H1 (cell line): Measurements from ENCODE around the gene S1PR3. TPM values are rescaled to one million over a fixed set of nuclear protein-coding genes. Genes with fewer than 3 reads are reported as not detected.

ENCODE experiments used
- CTCF ChIA-PET: fragments of 300-600 bp; sonication (Branson Sonifier 250); formaldehyde crosslinking; loops from one replicate; lab custom pipeline; 2021; ENCODE audit not compliant: partially characterized antibody; lab: Charles Lee
- POLR2A ChIA-PET: fragments of 300-600 bp; sonication (Branson Sonifier 250); formaldehyde crosslinking; loops from one replicate; lab custom pipeline; 2021; ENCODE audit warnings: inconsistent platforms; ENCODE audit not compliant: partially characterized antibody; lab: Charles Lee
- DNase-seq, 2 experiments: peaks; one replicate each; pipeline versions ENCODE4 v3.0.0 to v3.0.0-alpha.2; 2010 to 2022; ENCODE audit warnings: low spot score in 2 of 2, low read depth in 1 of 2, mixed read lengths in 1 of 2
- FAIRE-seq: peaks from 2 replicates; lab custom pipeline; 2011; peaks lifted over from hg19 to GRCh38; lab: Jason Lieb, UNC
- H2AFZ ChIP-seq: 2 replicates; pipeline ENCODE4 v1.8.1; 2012; ENCODE audit warnings: low read length, inconsistent platforms
- H2AK5ac ChIP-seq: 2 replicates; pipeline ENCODE4 v1.6.1; 2013; ENCODE audit warnings: low read depth, low read length
- H2BK120ac ChIP-seq: replicated peaks from 2 replicates; pipeline ENCODE3; 2013; ENCODE audit warnings: low read depth, low read length, inconsistent platforms
- H2BK12ac ChIP-seq: 2 replicates; pipeline ENCODE4 v1.6.1; 2013; ENCODE audit warnings: low read depth, low read length
- H2BK15ac ChIP-seq: 2 replicates; pipeline ENCODE4 v1.6.1; 2013; ENCODE audit warnings: low read length
- H2BK20ac ChIP-seq: 2 replicates; pipeline ENCODE4 v1.6.1; 2013; ENCODE audit warnings: low read length
- H2BK5ac ChIP-seq: 2 replicates; pipeline ENCODE4 v1.6.1; 2013; ENCODE audit warnings: low read depth, low read length
- H3K14ac ChIP-seq: 2 replicates; pipeline ENCODE4 v1.6.1; 2013; ENCODE audit warnings: inconsistent platforms; ENCODE audit not compliant: insufficient read length
- H3K18ac ChIP-seq: 2 replicates; pipeline ENCODE4 v1.6.1; 2013; ENCODE audit warnings: low read length; ENCODE audit errors: extremely low read depth
- H3K23ac ChIP-seq: 2 replicates; pipeline ENCODE4 v1.6.1; 2013; ENCODE audit warnings: inconsistent platforms; ENCODE audit not compliant: insufficient read length
- H3K23me2 ChIP-seq: 2 replicates; pipeline ENCODE4 v1.6.1; 2013; ENCODE audit warnings: low read depth, low read length
- H3K27ac ChIP-seq: 2 replicates; pipeline ENCODE4 v1.6.1; 2011; ENCODE audit warnings: low read depth, low read length, inconsistent platforms
- H3K27me3 ChIP-seq, 4 experiments: replicated peaks in 1 of 4; 1 replicate in 1 of 4; 2 replicates in 3 of 4; pipeline versions ENCODE4 v1.6.1 to v1.8.1; 2011 to 2013; ENCODE audit warnings: low read length in 3 of 4, mild to moderate bottlenecking in 3 of 4, inconsistent platforms in 2 of 4, mixed read lengths in 2 of 4, moderate library complexity in 1 of 4; ENCODE audit not compliant: control insufficient read depth in 3 of 4, insufficient read depth in 3 of 4; ENCODE audit errors: extremely low read depth in 1 of 4
- H3K36me3 ChIP-seq, 4 experiments: 2 replicates each; pipeline versions ENCODE4 v1.6.1 to v1.8.1; 2011 to 2013; ENCODE audit warnings: mild to moderate bottlenecking in 4 of 4, low read length in 3 of 4, moderate library complexity in 2 of 4, control low read depth in 1 of 4, inconsistent platforms in 1 of 4; ENCODE audit not compliant: insufficient read depth in 4 of 4, control insufficient read depth in 2 of 4
- H3K4ac ChIP-seq: replicated peaks from 2 replicates; pipeline ENCODE3; 2013; ENCODE audit warnings: low read length, low read depth, mixed read lengths, inconsistent platforms; ENCODE audit not compliant: insufficient read length
- H3K4me1 ChIP-seq, 4 experiments: replicated peaks in 1 of 4; 1 replicate in 1 of 4; 2 replicates in 3 of 4; pipeline versions ENCODE4 v1.6.1 to v1.8.1; 2011 to 2013; ENCODE audit warnings: low read length in 3 of 4, inconsistent platforms in 2 of 4, mixed read lengths in 1 of 4; ENCODE audit not compliant: insufficient read depth in 4 of 4, control insufficient read depth in 3 of 4
- H3K4me2 ChIP-seq, 2 experiments: 2 replicates each; pipeline versions ENCODE4 v1.6.1 to v1.8.1; 2011 to 2013; ENCODE audit warnings: low read depth in 2 of 2, low read length in 2 of 2, control low read depth in 1 of 2, inconsistent platforms in 1 of 2, mild to moderate bottlenecking in 1 of 2; ENCODE audit not compliant: insufficient read depth in 1 of 2
- H3K4me3 ChIP-seq, 4 experiments: fragments of 200-600, 300-600 bp in 1 of 4; sonication (generic), shearing (Covaris generic), sonication (Bioruptor Twin) in 1 of 4; 2 replicates each; pipeline versions ENCODE4 v1.5.1 to v1.8.1; 2011 to 2016; ENCODE audit warnings: low read length in 4 of 4, low read depth in 3 of 4, control low read depth in 2 of 4, inconsistent platforms in 2 of 4, mild to moderate bottlenecking in 2 of 4, mixed read lengths in 1 of 4, moderate library complexity in 1 of 4; ENCODE audit not compliant: insufficient read depth in 2 of 4; ENCODE audit errors: extremely low read depth in 1 of 4
- H3K56ac ChIP-seq: replicated peaks from 2 replicates; pipeline ENCODE3; 2013; ENCODE audit warnings: low read depth, mild to moderate bottlenecking, mixed read lengths, low read length, inconsistent platforms; ENCODE audit not compliant: insufficient read length
- H3K79me1 ChIP-seq: 2 replicates; pipeline ENCODE4 v1.6.1; 2013; ENCODE audit warnings: low read depth, low read length, control low read depth
- H3K79me2 ChIP-seq, 2 experiments: 2 replicates each; pipeline versions ENCODE4 v1.6.1 to v1.8.1; 2012 to 2013; ENCODE audit warnings: low read length in 2 of 2, mild to moderate bottlenecking in 2 of 2, inconsistent platforms in 1 of 2; ENCODE audit not compliant: insufficient read depth in 2 of 2, control insufficient read depth in 1 of 2
- H3K9ac ChIP-seq, 4 experiments: replicated peaks in 1 of 4; 1 replicate in 1 of 4; 2 replicates in 3 of 4; pipeline versions ENCODE4 v1.6.1 to v1.8.1; 2011 to 2013; ENCODE audit warnings: low read depth in 3 of 4, low read length in 3 of 4, control low read depth in 2 of 4, mild to moderate bottlenecking in 2 of 4, moderate library complexity in 2 of 4, inconsistent platforms in 1 of 4; ENCODE audit errors: extremely low read depth in 1 of 4
- H3K9me3 ChIP-seq, 2 experiments: 2 replicates each; pipeline versions ENCODE4 v1.6.1 to v1.8.1; 2012 to 2013; ENCODE audit warnings: mild to moderate bottlenecking in 2 of 2, moderate library complexity in 2 of 2, control low read depth in 1 of 2, inconsistent platforms in 1 of 2, low read depth in 1 of 2, low read length in 1 of 2, mixed read lengths in 1 of 2; ENCODE audit not compliant: insufficient read depth in 2 of 2
- H4K20me1 ChIP-seq, 2 experiments: replicated peaks in 1 of 2; 2 replicates each; pipeline versions ENCODE3 to v1.8.1; 2011 to 2013; ENCODE audit warnings: inconsistent platforms in 2 of 2, low read length in 2 of 2, mild to moderate bottlenecking in 1 of 2; ENCODE audit not compliant: insufficient read depth in 2 of 2, control insufficient read depth in 1 of 2
- H4K5ac ChIP-seq: 2 replicates; pipeline ENCODE4 v1.6.1; 2013; ENCODE audit warnings: low read length, low read depth, mixed read lengths, inconsistent platforms; ENCODE audit not compliant: insufficient read length
- H4K8ac ChIP-seq: 2 replicates; pipeline ENCODE4 v1.8.0; 2013; ENCODE audit warnings: mild to moderate bottlenecking, moderate library complexity, low read length, inconsistent platforms; ENCODE audit not compliant: insufficient read depth; ENCODE audit errors: extremely low read depth
- H4K91ac ChIP-seq: replicated peaks from 2 replicates; pipeline ENCODE3; 2013; ENCODE audit warnings: low read length, mixed read lengths, inconsistent platforms; ENCODE audit not compliant: insufficient read length
- BACH1 ChIP-seq: IDR thresholded peaks from 2 replicates; pipeline ENCODE4 v1.6.1; 2012; ENCODE audit warnings: low read length, improper control_type of control experiment
- BCL11A ChIP-seq, 2 experiments: IDR thresholded peaks; one replicate each; pipeline ENCODE4 v1.6.1; 2011; ENCODE audit warnings: low read depth in 2 of 2, low read length in 2 of 2, mild to moderate bottlenecking in 2 of 2
- CBX8 ChIP-seq: fragments of 300-800, 300-1000 bp; sonication (generic); IDR thresholded peaks from 2 replicates; pipeline ENCODE4 v1.7.1; 2016; ENCODE audit warnings: low read depth, low read length, borderline replicate concordance
- CHD2 ChIP-seq: IDR thresholded peaks from 2 replicates; pipeline ENCODE4 v1.6.1; 2012; ENCODE audit warnings: low read length, improper control_type of control experiment
- E2F6 ChIP-seq: IDR thresholded peaks from 2 replicates; pipeline ENCODE4 v1.6.1; 2012; ENCODE audit warnings: inconsistent platforms
- NANOG ChIP-seq: IDR thresholded peaks from 2 replicates; pipeline ENCODE4 v1.6.1; 2011; ENCODE audit warnings: low read length, low read depth, mild to moderate bottlenecking, inconsistent platforms; ENCODE audit not compliant: insufficient read depth, poor library complexity, severe bottlenecking
- RFX5 ChIP-seq: IDR thresholded peaks from 2 replicates; pipeline ENCODE4 v1.6.1; 2011; ENCODE audit warnings: low read depth, low read length, improper control_type of control experiment, borderline replicate concordance
- SIN3A ChIP-seq, 2 experiments: IDR thresholded peaks in 1 of 2; conservative IDR thresholded peaks in 1 of 2; 2 replicates each; pipeline ENCODE4 v1.6.1; 2011 to 2012; ENCODE audit warnings: low read length in 2 of 2, improper control_type of control experiment in 1 of 2, low read depth in 1 of 2, mild to moderate bottlenecking in 1 of 2
- SRF ChIP-seq: IDR thresholded peaks from 2 replicates; pipeline ENCODE4 v1.6.1; 2011; ENCODE audit warnings: mild to moderate bottlenecking, low read depth, low read length, moderate library complexity
- SUZ12 ChIP-seq: fragments of 200-600 bp; sonication (generic); IDR thresholded peaks from 2 replicates; pipeline ENCODE4 v1.6.1; 2012; ENCODE audit warnings: mild to moderate bottlenecking, inconsistent platforms, low read length, moderate library complexity, mixed read lengths
- USF2 ChIP-seq: IDR thresholded peaks from 2 replicates; pipeline ENCODE4 v1.6.1; 2011; ENCODE audit warnings: low read length, improper control_type of control experiment
- YY1 ChIP-seq: IDR thresholded peaks from 2 replicates; pipeline ENCODE4 v1.6.1; 2011; ENCODE audit warnings: low read depth, mild to moderate bottlenecking, low read length
- WGBS, 2 experiments: shearing (Covaris generic) in 1 of 2; methylation state at CpG; one replicate each; pipeline versions ENCODE4 v1.1.6 to v1.1.7; 2013 to 2015; ENCODE audit warnings: low lambda C conversion rate in 2 of 2, mixed read lengths in 2 of 2, inconsistent platforms in 1 of 2, low coverage in 1 of 2, missing lambda C conversion rate in 1 of 2; ENCODE audit not compliant: insufficient replicate concordance in 2 of 2, insufficient coverage in 1 of 2, insufficient read length in 1 of 2; ENCODE audit errors: extremely low coverage in 1 of 2, missing lambda C conversion rate in 1 of 2; 5-methylcytosine and 5-hydroxymethylcytosine counted together
- polyA plus RNA-seq, 7 experiments: library from polyadenylated mRNA; depleted of rRNA in 3 of 7; stranded (reverse) in 5 of 7; unstranded in 2 of 7; fragments of >200 nt in 5 of 7; fragments of 200-250 nt in 2 of 7; gene quantifications; 1 replicate in 5 of 7; 2 replicates in 1 of 7; 4 replicates in 1 of 7; pipeline versions ENCODE4 v1.2.1 to v1.2.3, GENCODE V29; 2011 to 2013; ENCODE audit warnings: missing spikeins in 2 of 7, mixed read lengths in 2 of 7
- total RNA-seq: library from RNA; stranded (reverse); fragmentation: NEBNext Ultra II Directional; extraction: Animal tissue kit (Norgen Biotek cat#: 25700); gene quantifications from 2 replicates; pipeline ENCODE4 v1.2.1, GENCODE V29; 2021

Gene S1PR3
- total and polyA plus RNA-seq, 2 of the 8 experiments (the other 6 are each of a cell fraction or from before 2014, with no cell fraction given) = 3.7 to 6.4 TPM

GRCh38 chr9:89000371-89000781 lies 9.1 kb downstream of the S1PR3 start:
- ChIA-PET CTCF (interaction anchor here (0.6 to 1.5 kb wide), 8 partner anchors 10 to 465 kb away, joined by 3 to 10 read pairs (median 3); no protein-coding TSS in a partner anchor), POLR2A (interaction anchor here (0.8 to 1.0 kb wide), 2 partner anchors 9 to 23 kb away, joined by 3 read pairs; partner anchors contain the start of gene S1PR3)
- Histone ChIP-seq H2BK15ac (no peak overlapping the region), H3K4ac (no peak overlapping the region), H3K79me1 (no peaks in the 10 kb centered on the region), H3K36me3 (peaks cover 0 to 7% (median 0%) of the 10 kb centered on the region in 4 experiments; a peak in 2 of 8 replicates), H3K23me2 (no peaks in the 10 kb centered on the region), H4K20me1 (peaks cover 0 to 6% of the 10 kb centered on the region in 2 experiments), H3K56ac (no peak overlapping the region), H2BK120ac (no peak overlapping the region), H2BK20ac (no peak overlapping the region), H3K4me2 (0 out of 4 replicates have a peak overlapping the region, but pooled peaks of 1 of the 2 experiments have one; percentile 1), H3K9me3 (no peaks in the 10 kb centered on the region), H2BK5ac (no peak overlapping the region), H3K9ac (no peak overlapping the region; a peak in 1 of 7 replicates), H3K14ac (no peak overlapping the region), H3K79me2 (no peaks in the 10 kb centered on the region), H4K8ac (no peak overlapping the region), H3K4me1 (peaks cover 0 to 7% (median 3%) of the 10 kb centered on the region in 4 experiments; a peak in 4 of 7 replicates), H4K5ac (no peak overlapping the region), H3K27me3 (no peaks in the 10 kb centered on the region), H4K91ac (no peak overlapping the region), H3K18ac (no peak overlapping the region), H2AK5ac (no peak overlapping the region), H3K23ac (no peak overlapping the region), H2BK12ac (no peak overlapping the region), H3K27ac (no peak overlapping the region), H3K4me3 (no peak overlapping the region), H2AFZ (no peak overlapping the region)
- FAIRE-seq (no peak), DNase-seq (peak in 1 of 2 experiments; percentile 42)
- whole genome bisulfite sequencing, 2 experiments = 88% methylated on average over 9 of the region's 9 CpGs; no CpG with 5 or more reads in 1 of the 2 experiments
- no peak for TF ChIP-seq E2F6
- no peak for TF ChIP-seq SUZ12
- no peak for TF ChIP-seq NANOG
- no peak for TF ChIP-seq USF2
- no peak for TF ChIP-seq YY1
- TF ChIP-seq CHD2 = no peak
- no peak for TF ChIP-seq CBX8
- TF ChIP-seq BCL11A (IDR thresholded peaks at IDR 0.05; ENCODE audit: low read depth in 2 of 2, low read length in 2 of 2) = no peak
- no peak for TF ChIP-seq BACH1
- no peak for TF ChIP-seq RFX5
- no peak for TF ChIP-seq SIN3A (conservative IDR thresholded peaks at IDR 0.05 in 1 of 2, IDR thresholded peaks at IDR 0.05 in 1 of 2; ENCODE audit: low read depth in 1 of 2, low read length in 2 of 2)
- no peak for TF ChIP-seq SRF
